Endothelial cell (in vitro differentiated cells): ENCODE measurements around the gene MEN1. TPM values are rescaled to one million over a fixed set of nuclear protein-coding genes. Genes with fewer than 3 reads are reported as not detected.

ENCODE experiments used
- DNase-seq: peaks from one replicate; pipeline ENCODE4 v3.0.0; 2021; ENCODE audit warnings: low spot score
- H3K27ac Mint-ChIP-seq: one replicate; pipeline ENCODE4 v1.8.0; 2021; ENCODE audit warnings: mixed read lengths, inconsistent platforms; ENCODE audit not compliant: unreplicated experiment
- H3K27me3 Mint-ChIP-seq: one replicate; pipeline ENCODE4 v1.8.0; 2021; ENCODE audit warnings: mild to moderate bottlenecking, moderate library complexity, mixed read lengths, inconsistent platforms; ENCODE audit not compliant: unreplicated experiment
- H3K36me3 Mint-ChIP-seq: one replicate; pipeline ENCODE4 v1.8.0; 2021; ENCODE audit warnings: mild to moderate bottlenecking, low read depth, mixed read lengths, inconsistent platforms; ENCODE audit not compliant: unreplicated experiment
- H3K4me1 Mint-ChIP-seq: one replicate; pipeline ENCODE4 v1.8.0; 2021; ENCODE audit warnings: mild to moderate bottlenecking, mixed read lengths, inconsistent platforms; ENCODE audit not compliant: unreplicated experiment
- H3K4me3 Mint-ChIP-seq: one replicate; pipeline ENCODE4 v1.8.0; 2021; ENCODE audit warnings: mild to moderate bottlenecking, mixed read lengths, inconsistent platforms; ENCODE audit not compliant: unreplicated experiment
- H3K9me3 Mint-ChIP-seq: one replicate; pipeline ENCODE4 v1.8.0; 2021; ENCODE audit warnings: mixed read lengths, inconsistent platforms; ENCODE audit not compliant: unreplicated experiment
- total RNA-seq: library from RNA; stranded (reverse); fragmentation: NEBNext Ultra II Directional; extraction: Animal tissue kit (Norgen Biotek cat#: 25700); gene quantifications from one replicate; pipeline ENCODE4 v1.2.1, GENCODE V29; 2021; ENCODE audit not compliant: unreplicated experiment
- TF ChIP-seq, protein P1 (sequence below): fragments of 200-600 bp; sonication (generic); IDR thresholded peaks from one replicate; pipeline ENCODE4 v1.5.0; 2021; ENCODE audit warnings: antibody characterized with exemption; ENCODE audit not compliant: unreplicated experiment

MEN1 gene
- total RNA-seq, 1 donor from 2014 or later: 56.3 TPM

DNA sequence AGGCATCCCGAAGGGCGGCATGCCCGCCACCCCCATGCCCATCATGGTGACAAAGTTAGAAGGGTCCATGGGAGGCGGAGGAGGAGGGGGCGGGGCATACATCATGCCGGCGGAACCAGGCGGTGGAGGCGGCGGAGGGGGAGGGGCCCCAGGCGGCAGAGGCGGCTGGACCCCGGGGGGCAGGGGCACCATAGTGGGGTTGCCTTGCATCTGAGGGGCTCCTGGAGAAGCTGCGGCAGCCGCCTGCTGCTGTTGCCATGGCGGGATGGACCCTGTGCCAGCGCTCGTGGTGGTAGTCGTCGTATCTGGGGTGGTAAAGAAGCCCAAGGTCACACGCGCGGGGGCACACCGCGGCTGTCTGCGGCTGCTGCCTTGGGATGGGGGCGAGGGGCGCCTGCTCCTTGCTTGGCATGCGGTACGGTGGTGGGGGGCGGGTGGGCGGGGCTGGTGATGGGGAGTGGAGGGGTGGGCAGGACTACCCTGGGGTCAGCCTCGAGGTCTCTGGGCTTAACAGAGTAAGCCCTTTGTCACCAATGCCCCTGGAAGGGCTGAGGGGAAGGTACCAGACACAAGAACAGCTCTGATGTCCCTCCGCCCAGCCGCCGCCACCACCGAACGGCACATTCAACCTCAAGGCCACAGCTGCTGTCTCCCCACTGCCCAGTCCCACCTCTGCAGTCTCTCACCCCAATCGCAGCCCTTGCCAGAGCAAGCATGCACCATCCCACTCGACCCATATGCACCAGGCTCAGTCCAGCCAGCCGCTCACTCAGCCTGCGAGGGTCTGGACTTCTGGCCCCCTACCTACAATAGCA lies 44.3 kb downstream of the MEN1 start:
- Mint-ChIP-seq H3K9me3 (no peaks in the 10 kb centered on the region), H3K4me3 (peak overlapping the region; percentile 59), H3K4me1 (peaks cover 44% of the 10 kb centered on the region), H3K27me3 (peaks cover 13% of the 10 kb centered on the region), H3K27ac (peak overlapping the region; percentile 24), H3K36me3 (peaks cover 79% of the 10 kb centered on the region)
- no peak for DNase-seq
- TF ChIP-seq, protein P1, sequence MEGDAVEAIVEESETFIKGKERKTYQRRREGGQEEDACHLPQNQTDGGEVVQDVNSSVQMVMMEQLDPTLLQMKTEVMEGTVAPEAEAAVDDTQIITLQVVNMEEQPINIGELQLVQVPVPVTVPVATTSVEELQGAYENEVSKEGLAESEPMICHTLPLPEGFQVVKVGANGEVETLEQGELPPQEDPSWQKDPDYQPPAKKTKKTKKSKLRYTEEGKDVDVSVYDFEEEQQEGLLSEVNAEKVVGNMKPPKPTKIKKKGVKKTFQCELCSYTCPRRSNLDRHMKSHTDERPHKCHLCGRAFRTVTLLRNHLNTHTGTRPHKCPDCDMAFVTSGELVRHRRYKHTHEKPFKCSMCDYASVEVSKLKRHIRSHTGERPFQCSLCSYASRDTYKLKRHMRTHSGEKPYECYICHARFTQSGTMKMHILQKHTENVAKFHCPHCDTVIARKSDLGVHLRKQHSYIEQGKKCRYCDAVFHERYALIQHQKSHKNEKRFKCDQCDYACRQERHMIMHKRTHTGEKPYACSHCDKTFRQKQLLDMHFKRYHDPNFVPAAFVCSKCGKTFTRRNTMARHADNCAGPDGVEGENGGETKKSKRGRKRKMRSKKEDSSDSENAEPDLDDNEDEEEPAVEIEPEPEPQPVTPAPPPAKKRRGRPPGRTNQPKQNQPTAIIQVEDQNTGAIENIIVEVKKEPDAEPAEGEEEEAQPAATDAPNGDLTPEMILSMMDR: no peak

DNA sequence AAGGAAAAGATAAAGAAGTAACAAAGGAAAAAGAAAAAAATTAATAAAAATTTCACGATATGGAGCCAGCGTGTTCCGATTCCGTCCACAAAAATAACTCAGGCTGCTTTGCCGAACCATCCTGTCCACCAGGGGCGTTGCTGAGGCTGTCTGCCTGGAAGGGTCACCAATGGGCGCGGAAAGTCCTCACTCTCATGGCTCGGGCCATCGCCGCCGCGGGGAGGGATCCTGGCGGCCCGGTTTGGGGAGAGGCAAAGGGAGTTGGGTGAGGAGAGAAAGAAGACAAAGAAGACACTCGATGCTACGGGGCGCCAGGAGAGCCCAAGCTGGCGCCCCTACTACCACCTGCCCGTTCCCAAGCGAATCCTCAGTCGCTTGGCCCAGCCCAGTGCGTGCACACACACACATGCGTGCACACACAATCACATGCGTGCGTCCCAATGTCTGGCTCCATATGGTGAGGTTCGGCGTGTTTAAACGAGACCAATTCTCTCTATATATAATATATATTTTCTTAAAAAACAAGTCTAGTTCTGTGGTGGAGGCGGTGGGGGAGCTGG lies 45.0 kb downstream of the MEN1 start:
- DNase-seq: no peak
- peaks cover 13% of the 10 kb centered on the region for H3K27me3 Mint-ChIP-seq
- TF ChIP-seq, protein P1: peak; percentile 21
- peaks cover 72% of the 10 kb centered on the region for H3K36me3 Mint-ChIP-seq
- peak overlapping the region; percentile 62 for H3K4me3 Mint-ChIP-seq
- H3K9me3 Mint-ChIP-seq: no peaks in the 10 kb centered on the region
- H3K27ac Mint-ChIP-seq: peak overlapping the region; percentile 36
- peaks cover 44% of the 10 kb centered on the region for H3K4me1 Mint-ChIP-seq

DNA sequence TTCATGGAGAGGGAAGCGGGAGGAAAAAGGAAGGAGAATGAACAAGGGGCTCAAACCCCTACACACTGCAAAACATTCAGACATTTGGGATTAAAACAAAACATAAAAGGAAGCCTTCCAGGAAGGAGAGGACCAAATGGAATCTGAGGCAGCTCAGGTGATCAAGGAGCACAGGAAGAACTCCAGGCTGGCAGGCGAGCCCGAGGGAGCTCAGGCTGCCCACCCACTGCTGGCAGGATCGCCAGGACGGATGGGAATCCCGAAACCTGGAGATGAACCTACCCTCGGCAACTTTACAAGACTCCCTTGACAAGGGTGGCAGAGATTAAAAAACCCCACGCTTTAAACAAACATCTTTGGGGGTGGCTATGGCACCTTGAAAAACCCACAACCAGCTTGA lies 45.6 kb downstream of the MEN1 start:
- Mint-ChIP-seq H3K36me3 (peaks cover 67% of the 10 kb centered on the region), H3K4me1 (peaks cover 48% of the 10 kb centered on the region), H3K27me3 (peaks cover 13% of the 10 kb centered on the region), H3K27ac (peak overlapping the region; percentile 16), H3K4me3 (peak overlapping the region; percentile 24), H3K9me3 (no peaks in the 10 kb centered on the region)
- DNase-seq: no peak
- TF ChIP-seq, protein P1: no peak

DNA sequence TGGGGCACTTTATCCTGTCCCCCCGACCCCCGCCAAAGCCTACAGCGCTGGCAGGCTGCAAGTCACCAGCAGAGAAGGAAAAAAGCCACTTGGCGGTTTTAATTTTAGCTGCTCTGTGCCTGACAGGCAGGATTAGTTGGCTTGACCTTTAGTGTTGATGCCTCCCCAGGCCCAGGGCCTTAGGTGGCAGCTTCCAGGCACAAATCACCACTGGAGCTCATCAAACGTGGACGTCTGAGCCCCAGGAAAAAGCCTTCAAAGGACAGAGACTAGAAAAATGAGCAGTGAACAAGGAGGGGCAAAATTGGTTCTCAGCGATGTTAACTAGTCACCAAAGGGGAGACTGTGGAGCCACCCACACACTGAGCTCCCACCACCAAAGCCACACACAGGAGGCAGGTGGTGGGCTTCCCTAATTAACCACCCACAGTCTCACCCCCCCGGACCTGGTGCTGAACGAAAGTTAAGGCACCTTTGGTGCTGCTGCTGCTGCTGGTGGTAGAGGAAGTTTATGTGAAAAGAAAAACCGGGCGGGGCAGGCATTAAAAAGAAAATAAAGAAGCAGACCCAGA lies 46.2 kb downstream of the MEN1 start:
- peaks cover 17% of the 10 kb centered on the region for H3K27me3 Mint-ChIP-seq
- H3K4me1 Mint-ChIP-seq: peaks cover 48% of the 10 kb centered on the region
- H3K9me3 Mint-ChIP-seq: no peaks in the 10 kb centered on the region
- TF ChIP-seq, protein P1: no peak
- peak overlapping the region; percentile 58 for H3K27ac Mint-ChIP-seq
- peak overlapping the region; percentile 47 for H3K4me3 Mint-ChIP-seq
- H3K36me3 Mint-ChIP-seq: peaks cover 61% of the 10 kb centered on the region
- DNase-seq: no peak
